GM12878 (cell line): ENCODE measurements around the gene ASIC4. TPM values are rescaled to one million over a fixed set of nuclear protein-coding genes. Genes with fewer than 3 reads are reported as not detected.

Source experiments
- ATAC-seq: fragments of 200-7000 bp; cut with Tn5 transposase; 3 replicates; pipeline ENCODE4 v1.9.1; 2020; ENCODE audit warnings: mild to moderate bottlenecking, moderate library complexity
- BruUV-seq: library from RNA; stranded (reverse); fragments of 400-500 nt; replicated peaks from 2 replicates; lab custom pipeline; 2021; lab: Mats Ljungman, UMichigan
- CTCF ChIA-PET: fragments of 300-600 bp; sonication (Branson Sonifier 250); formaldehyde crosslinking; extraction: SDS; loops from one replicate; lab custom pipeline; 2021; ENCODE audit warnings: inconsistent platforms; lab: Yijun Ruan, JAX
- POLR2A ChIA-PET: fragments of 350-600 bp; formaldehyde crosslinking; extraction: SDS; loops from one replicate; lab custom pipeline; 2021; ENCODE audit warnings: inconsistent platforms; lab: Charles Lee
- RAD21 ChIA-PET: fragments of 300-600 bp; sonication (Branson Sonifier 250); formaldehyde crosslinking; loops from one replicate; lab custom pipeline; 2023; ENCODE audit warnings: antibody characterized with exemption; ENCODE audit not compliant: unreplicated experiment; lab: Charles Lee
- SMC1A ChIA-PET: fragments of 300-600 bp; sonication (Branson Sonifier 250); formaldehyde crosslinking; loops from one replicate; lab custom pipeline; 2023; ENCODE audit not compliant: unreplicated experiment, uncharacterized antibody; lab: Charles Lee
- DNase-seq: peaks from one replicate; pipeline ENCODE4 v3.0.0-alpha.2; 2011; ENCODE audit warnings: low read depth, low spot score
- FAIRE-seq: peaks from 3 replicates; lab custom pipeline; 2011; peaks lifted over from hg19 to GRCh38; lab: Jason Lieb, UNC
- H2AFZ ChIP-seq: 2 replicates; pipeline ENCODE4 v1.6.0; 2011; ENCODE audit warnings: low read depth, low read length, control low read depth; ENCODE audit not compliant: control insufficient read depth
- H3K27ac ChIP-seq: 2 replicates; pipeline ENCODE4 v1.5.1; 2011; ENCODE audit warnings: control low read depth; ENCODE audit not compliant: control insufficient read depth, insufficient read depth
- H3K27me3 ChIP-seq, 2 experiments: replicated peaks in 1 of 2; 2 replicates each; pipeline versions ENCODE4 v1.6.0 to v1.6.1; 2011; ENCODE audit warnings: low read length in 1 of 2; ENCODE audit not compliant: control insufficient read depth in 2 of 2, insufficient read depth in 2 of 2
- H3K36me3 ChIP-seq, 2 experiments: 2 replicates each; pipeline ENCODE4 v1.5.1; 2011; ENCODE audit warnings: low read length in 1 of 2; ENCODE audit not compliant: control insufficient read depth in 2 of 2, insufficient read depth in 2 of 2
- H3K4me1 ChIP-seq: 2 replicates; pipeline ENCODE4 v1.6.1; 2011; ENCODE audit warnings: mild to moderate bottlenecking, low read length, moderate library complexity, mixed read lengths; ENCODE audit not compliant: control insufficient read depth, insufficient read depth
- H3K4me2 ChIP-seq: 2 replicates; pipeline ENCODE4 v1.6.0; 2011; ENCODE audit warnings: control low read depth; ENCODE audit not compliant: control insufficient read depth, insufficient read depth
- H3K4me3 ChIP-seq: fragments of 200-600 bp; sonication (generic); 2 replicates; pipeline ENCODE4 v1.5.1; 2016
- H3K79me2 ChIP-seq: 2 replicates; pipeline ENCODE4 v1.6.0; 2011; ENCODE audit warnings: low read length; ENCODE audit not compliant: control insufficient read depth, insufficient read depth
- H3K9ac ChIP-seq: 2 replicates; pipeline ENCODE4 v1.8.0; 2011; ENCODE audit warnings: low read length, control low read depth, mixed read lengths; ENCODE audit not compliant: control insufficient read depth, insufficient read depth
- H3K9me3 ChIP-seq: replicated peaks from 3 replicates; pipeline ENCODE4 v1.5.1; 2011; ENCODE audit warnings: mild to moderate bottlenecking, low read length; ENCODE audit not compliant: control insufficient read depth, insufficient read depth
- H4K20me1 ChIP-seq: 2 replicates; pipeline ENCODE4 v1.6.0; 2011; ENCODE audit not compliant: control insufficient read depth, insufficient read depth
- BRCA1 ChIP-seq: IDR thresholded peaks from 2 replicates; pipeline ENCODE4 v1.6.1; 2011; ENCODE audit warnings: low read depth, low read length, improper control_type of control experiment
- STAT3 ChIP-seq: IDR thresholded peaks from 2 replicates; pipeline ENCODE4 v1.6.1; 2011; ENCODE audit warnings: low read depth, low read length, improper control_type of control experiment
- WGBS: methylation state at CpG from one replicate; pipeline ENCODE4 v1.1.6; 2016; ENCODE audit warnings: low lambda C conversion rate; ENCODE audit not compliant: insufficient replicate concordance, insufficient coverage; ENCODE audit errors: missing lambda C conversion rate; 5-methylcytosine and 5-hydroxymethylcytosine counted together
- in situ Hi-C: fragments of 300-500 bp; cut with MboI; formaldehyde crosslinking; loops from 9 replicates; pipeline ENCODE4 v1.14.3; 2018; ENCODE audit warnings: mixed read lengths
- intact Hi-C: fragments of 100-400 bp; cut with micrococcal nuclease; formaldehyde crosslinking; loops from one replicate; pipeline ENCODE4 v1.14.2; 2022; ENCODE audit not compliant: unreplicated experiment
- polyA plus RNA-seq, 11 experiments: library from polyadenylated mRNA; depleted of rRNA in 4 of 11; unstranded in 6 of 11; stranded (reverse) in 5 of 11; fragments of >200 nt; fragmentation: Nextera tagmentation in 4 of 11; fragmentation: Illumina TruSeq in 1 of 11; extraction: Ambion mirVana in 4 of 11; extraction: Trizol in 1 of 11; gene quantifications; 1 replicate in 1 of 11; 2 replicates in 10 of 11; pipeline versions ENCODE4 v1.2.1 to v1.2.3, GENCODE V29; 2011 to 2016; ENCODE audit warnings: inconsistent platforms in 2 of 11, missing spikeins in 2 of 11, low read depth in 1 of 11
- total RNA-seq, 4 experiments: library from RNA; depleted of rRNA in 3 of 4; stranded (reverse); fragments of >200 nt in 3 of 4; fragmentation: Illumina TruSeq in 1 of 4; extraction: Trizol in 1 of 4; gene quantifications; 2 replicates each; pipeline versions ENCODE4 v1.2.1 to v1.2.3, GENCODE V29; 2013 to 2021
- TF ChIP-seq, protein P1 (sequence below): fragments of 450-650 bp; formaldehyde crosslinking; IDR thresholded peaks from 2 replicates; pipeline ENCODE4 v1.4.0; 2022; ENCODE audit warnings: mild to moderate bottlenecking, moderate library complexity
- TF ChIP-seq, protein P2 (sequence below): IDR thresholded peaks from 2 replicates; pipeline ENCODE4 v1.6.1; 2011; ENCODE audit warnings: mild to moderate bottlenecking, low read depth, low read length, moderate library complexity; ENCODE audit not compliant: insufficient replicate concordance

ASIC4 gene
- total and polyA plus RNA-seq, 10 of the 15 experiments (the other 5 are each of a cell fraction or from before 2014, with no cell fraction given): 0.01 TPM; not detected in 9

DNA sequence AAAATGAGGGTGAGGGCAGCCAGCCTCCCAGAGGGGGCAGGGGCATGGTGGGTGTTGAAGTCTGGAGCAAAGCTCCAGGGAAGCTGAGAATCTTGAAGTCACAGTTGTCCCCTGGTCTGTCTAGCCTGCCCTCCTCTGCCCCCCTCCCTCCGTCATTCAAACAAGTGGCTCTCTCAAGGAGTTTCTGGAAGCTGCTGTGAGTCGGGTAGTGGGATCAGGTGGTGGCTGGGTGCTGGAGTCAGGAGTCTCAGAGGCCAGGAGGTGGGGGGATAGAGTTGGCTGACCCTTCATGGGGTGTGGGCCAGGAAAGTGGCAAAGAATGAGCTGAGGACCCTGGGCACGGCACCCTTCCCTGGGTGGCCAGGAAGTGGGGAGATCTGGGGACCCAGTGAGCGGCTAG is 495 bp upstream of the ASIC4 start:
- WGBS: 9% methylated on average over 4 of the region's 4 CpGs
- Histone ChIP-seq H3K36me3 (no peaks in the 10 kb centered on the region), H3K9me3 (no peaks in the 10 kb centered on the region), H2AFZ (no peak overlapping the region), H3K79me2 (no peaks in the 10 kb centered on the region), H3K4me3 (no peak overlapping the region), H3K27ac (no peak overlapping the region), H3K4me1 (no peaks in the 10 kb centered on the region), H3K4me2 (no peak overlapping the region), H3K27me3 (peaks cover 15 to 17% of the 10 kb centered on the region in 2 experiments; a peak in 3 of 4 replicates), H4K20me1 (no peaks in the 10 kb centered on the region), H3K9ac (no peak overlapping the region)
- TF ChIP-seq, protein P1, sequence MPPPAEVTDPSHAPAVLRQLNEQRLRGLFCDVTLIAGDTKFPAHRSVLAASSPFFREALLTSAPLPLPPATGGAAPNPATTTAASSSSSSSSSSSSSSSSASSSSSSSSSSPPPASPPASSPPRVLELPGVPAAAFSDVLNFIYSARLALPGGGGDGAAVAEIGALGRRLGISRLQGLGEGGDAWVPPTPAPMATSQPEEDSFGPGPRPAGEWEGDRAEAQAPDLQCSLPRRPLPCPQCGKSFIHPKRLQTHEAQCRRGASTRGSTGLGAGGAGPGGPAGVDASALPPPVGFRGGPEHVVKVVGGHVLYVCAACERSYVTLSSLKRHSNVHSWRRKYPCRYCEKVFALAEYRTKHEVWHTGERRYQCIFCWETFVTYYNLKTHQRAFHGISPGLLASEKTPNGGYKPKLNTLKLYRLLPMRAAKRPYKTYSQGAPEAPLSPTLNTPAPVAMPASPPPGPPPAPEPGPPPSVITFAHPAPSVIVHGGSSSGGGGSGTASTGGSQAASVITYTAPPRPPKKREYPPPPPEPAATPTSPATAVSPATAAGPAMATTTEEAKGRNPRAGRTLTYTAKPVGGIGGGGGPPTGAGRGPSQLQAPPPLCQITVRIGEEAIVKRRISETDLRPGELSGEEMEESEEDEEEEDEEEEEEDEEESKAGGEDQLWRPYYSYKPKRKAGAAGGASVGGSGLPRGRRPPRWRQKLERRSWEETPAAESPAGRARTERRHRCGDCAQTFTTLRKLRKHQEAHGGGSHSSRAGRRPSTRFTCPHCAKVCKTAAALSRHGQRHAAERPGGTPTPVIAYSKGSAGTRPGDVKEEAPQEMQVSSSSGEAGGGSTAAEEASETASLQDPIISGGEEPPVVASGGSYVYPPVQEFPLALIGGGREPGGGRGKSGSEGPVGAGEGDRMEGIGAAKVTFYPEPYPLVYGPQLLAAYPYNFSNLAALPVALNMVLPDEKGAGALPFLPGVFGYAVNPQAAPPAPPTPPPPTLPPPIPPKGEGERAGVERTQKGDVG (CRISPR knock-in tag): no peak
- no peak for TF ChIP-seq STAT3
- DNase-seq (no peak), FAIRE-seq (no peak), ATAC-seq (no peak)
- RAD21 ChIA-PET: no interaction called here
- in situ Hi-C loops: no loop called here
- intact Hi-C loops: no loop called here
- POLR2A ChIA-PET: no interaction called here
- no TSS peak for BruUV-seq
- SMC1A ChIA-PET: no interaction called here
- CTCF ChIA-PET: interaction anchor here (1.5 kb wide), 1 partner anchor 19 kb away, joined by 5 read pairs; no protein-coding TSS in a partner anchor

DNA sequence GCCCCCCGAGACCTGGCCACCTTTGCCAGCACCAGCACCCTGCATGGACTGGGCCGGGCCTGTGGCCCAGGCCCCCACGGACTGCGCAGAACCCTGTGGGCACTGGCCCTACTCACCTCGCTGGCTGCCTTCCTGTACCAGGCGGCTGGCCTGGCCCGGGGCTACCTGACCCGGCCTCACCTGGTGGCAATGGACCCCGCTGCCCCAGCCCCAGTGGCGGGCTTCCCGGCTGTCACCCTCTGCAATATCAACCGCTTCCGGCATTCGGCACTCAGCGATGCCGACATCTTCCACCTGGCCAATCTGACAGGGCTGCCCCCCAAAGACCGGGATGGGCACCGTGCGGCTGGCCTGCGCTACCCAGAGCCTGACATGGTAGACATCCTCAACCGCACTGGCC is 554 bp downstream of the ASIC4 start:
- ATAC-seq (no peak), DNase-seq (no peak), FAIRE-seq (no peak)
- Histone ChIP-seq H3K9ac (no peak overlapping the region), H3K4me3 (no peak overlapping the region), H3K27ac (no peak overlapping the region), H3K4me1 (no peaks in the 10 kb centered on the region), H3K9me3 (no peaks in the 10 kb centered on the region), H3K36me3 (no peaks in the 10 kb centered on the region), H2AFZ (no peak overlapping the region), H4K20me1 (no peaks in the 10 kb centered on the region), H3K27me3 (peaks cover 15 to 18% of the 10 kb centered on the region in 2 experiments; a peak in 3 of 4 replicates), H3K79me2 (no peaks in the 10 kb centered on the region), H3K4me2 (no peak overlapping the region)
- CTCF ChIA-PET: no interaction called here
- in situ Hi-C loops (no loop called here), intact Hi-C loops (no loop called here)
- POLR2A ChIA-PET: no interaction called here
- WGBS: 57% methylated on average over 21 of the region's 21 CpGs
- TF ChIP-seq BRCA1: no peak
- TF ChIP-seq, protein P2, sequence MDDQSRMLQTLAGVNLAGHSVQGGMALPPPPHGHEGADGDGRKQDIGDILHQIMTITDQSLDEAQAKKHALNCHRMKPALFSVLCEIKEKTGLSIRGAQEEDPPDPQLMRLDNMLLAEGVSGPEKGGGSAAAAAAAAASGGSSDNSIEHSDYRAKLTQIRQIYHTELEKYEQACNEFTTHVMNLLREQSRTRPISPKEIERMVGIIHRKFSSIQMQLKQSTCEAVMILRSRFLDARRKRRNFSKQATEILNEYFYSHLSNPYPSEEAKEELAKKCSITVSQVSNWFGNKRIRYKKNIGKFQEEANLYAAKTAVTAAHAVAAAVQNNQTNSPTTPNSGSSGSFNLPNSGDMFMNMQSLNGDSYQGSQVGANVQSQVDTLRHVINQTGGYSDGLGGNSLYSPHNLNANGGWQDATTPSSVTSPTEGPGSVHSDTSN: no peak
- RAD21 ChIA-PET: interaction anchor here (1.2 kb wide), 1 partner anchor 12 kb away, joined by 3 read pairs; no protein-coding TSS in a partner anchor
- SMC1A ChIA-PET: no interaction called here
- no TSS peak for BruUV-seq
